Myocyte (in vitro differentiated cells): ENCODE measurements around the gene ACTR10. TPM values are rescaled to one million over a fixed set of nuclear protein-coding genes. Genes with fewer than 3 reads are reported as not detected.
"Not testable (repeated sequence)": the region's sequence is repeated elsewhere in the genome, so short reads cannot be mapped to it uniquely, and the experiment has no call there.

Source experiments
- DNase-seq: peaks from one replicate; pipeline ENCODE4 v3.0.0-alpha.2; 2012; ENCODE audit warnings: low read depth
- total RNA-seq: library from RNA; depleted of rRNA; stranded (reverse); fragments of >200 nt; gene quantifications from 2 replicates; pipeline ENCODE4 v1.2.3, GENCODE V29; 2014

ACTR10 gene
- total RNA-seq, 1 donor from 2014 or later = 100 TPM

DNA sequence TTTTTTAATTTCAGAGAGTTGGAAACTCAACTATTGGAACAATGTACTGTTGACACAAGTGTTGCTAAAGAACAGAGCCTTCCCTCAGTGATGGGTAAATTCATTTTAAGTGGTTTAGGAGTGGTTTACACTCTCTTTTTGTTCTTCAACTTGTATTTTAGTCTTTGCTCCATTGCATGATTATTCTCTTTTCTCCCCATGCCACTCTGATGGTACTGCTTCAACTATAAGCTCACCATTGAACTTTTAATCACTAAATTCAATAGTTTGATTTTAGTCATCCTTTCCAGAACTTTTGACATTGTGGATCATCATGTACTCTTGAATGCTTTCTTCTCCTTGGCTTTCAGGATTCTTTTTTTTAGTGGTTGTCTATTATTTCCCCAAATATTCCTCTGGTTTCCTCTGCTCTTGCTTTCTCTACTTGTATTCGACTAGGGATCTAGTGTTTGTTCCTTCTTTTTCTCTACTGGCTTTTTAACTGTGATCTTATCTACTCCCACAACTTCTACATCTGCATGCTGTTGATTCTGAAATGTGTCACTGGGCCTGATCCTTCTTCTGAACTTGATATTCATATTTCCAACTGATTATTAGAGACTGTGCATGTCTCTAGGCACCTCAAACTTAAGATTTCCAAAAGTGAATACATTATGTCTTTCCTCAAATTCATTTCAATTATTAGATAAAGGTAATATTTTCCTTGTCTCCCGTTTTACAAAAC is 15.4 kb downstream of the ACTR10 start:
- no peak for DNase-seq

- DNase-seq = peak; percentile 28
These were observed 16.6 kb downstream of the ACTR10 start for GRCh38 chr14:58216544-58216943.

GRCh38 chr14:58227096-58227819 is 27.3 kb downstream of the ACTR10 start:
- peak; percentile 22 for DNase-seq

- peak; percentile 18 for DNase-seq
These were observed 38.6 kb downstream of the ACTR10 start for GRCh38 chr14:58238252-58239243.

DNA sequence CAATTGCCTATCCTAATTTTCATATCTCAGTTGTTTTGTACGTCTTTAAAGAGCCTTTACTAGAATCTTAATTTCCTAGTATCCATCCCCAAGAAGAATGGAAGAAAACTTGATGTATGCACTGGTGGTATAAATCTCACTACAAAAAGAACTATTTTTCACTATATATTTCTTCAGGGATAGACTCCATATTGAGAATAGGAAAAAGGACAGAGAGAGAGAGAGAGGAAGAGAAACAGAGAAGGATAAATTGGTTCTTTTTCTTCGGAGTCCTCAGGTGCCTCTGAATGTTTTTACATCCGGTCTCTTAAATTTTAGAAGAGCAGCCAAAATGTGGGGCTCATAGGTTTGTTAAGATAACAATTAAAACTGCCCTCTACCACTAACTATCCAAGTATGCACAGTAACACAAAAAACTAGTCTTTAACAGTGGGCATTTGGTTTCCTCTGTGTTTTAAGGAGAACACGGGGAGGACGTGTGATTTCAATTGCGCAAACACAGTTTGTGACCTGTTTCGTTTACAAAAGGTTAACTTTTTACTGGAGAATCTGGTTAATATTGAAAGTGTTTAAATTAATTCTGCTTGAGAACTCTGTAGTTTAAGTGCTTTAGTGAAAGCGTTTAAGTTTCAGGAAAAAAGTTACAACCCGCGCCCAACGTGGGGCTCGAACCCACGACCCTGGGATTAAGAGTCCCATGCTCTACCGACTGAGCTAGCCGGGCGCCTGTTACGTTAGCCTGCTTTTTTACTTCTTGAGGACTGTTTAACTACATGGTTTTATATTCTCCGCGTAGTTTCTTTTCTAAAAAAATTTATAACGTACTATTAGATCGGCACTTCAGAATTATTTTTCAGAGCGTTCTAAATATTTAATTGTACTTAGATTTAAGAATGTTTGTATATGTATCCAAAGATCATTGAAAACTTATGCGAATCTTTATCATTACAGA is 39.6 kb downstream of the ACTR10 start:
- DNase-seq = peak; percentile 66

GRCh38 chr14:58243790-58244555 is 44.0 kb downstream of the ACTR10 start:
- peak; percentile 47 for DNase-seq

DNA sequence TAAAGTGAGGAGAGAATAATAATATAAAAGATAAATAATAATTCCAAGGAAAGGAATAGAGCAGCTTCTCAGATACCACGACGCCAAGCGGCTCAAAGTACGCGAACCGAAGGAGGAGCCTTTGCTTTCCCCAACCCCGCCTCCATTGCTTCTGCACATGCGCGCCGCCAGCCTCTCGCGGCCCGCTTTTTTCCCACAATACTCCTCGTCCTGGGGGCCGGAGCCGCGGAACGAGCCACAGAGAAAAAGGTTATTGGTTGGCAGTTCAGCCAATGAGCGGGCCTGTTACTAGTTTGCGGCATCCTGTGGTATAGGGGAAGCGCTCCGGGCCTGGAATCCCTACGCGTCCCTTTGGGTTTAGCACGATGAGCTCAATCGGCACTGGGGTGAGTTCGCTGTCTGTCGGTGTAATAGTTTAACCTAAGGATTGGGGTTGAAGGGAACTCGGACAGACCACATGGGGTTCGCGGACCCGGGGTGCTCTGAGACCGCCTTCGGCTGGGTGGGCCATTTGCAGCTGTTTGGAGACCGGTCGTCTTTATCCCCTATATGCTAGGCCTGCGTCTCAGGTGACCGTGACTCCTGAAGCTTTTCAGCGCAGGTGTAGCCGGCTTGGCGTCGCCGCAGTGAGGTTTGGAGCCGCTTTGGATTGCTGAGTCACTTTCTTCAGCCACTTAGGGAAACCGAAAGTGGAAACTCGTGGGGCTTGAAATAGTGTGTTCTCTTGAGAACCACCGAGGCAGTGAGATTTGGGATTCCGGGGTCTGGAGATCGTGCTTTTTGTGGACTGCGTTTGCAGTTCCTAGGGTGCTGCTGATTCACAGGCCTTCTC is 44.8 kb downstream of the ACTR10 start, which contains the start of gene PSMA3:
TSS of gene PSMA3 (plus strand) at position 288 of the 832 bp plus-strand sequence. CDS start at position 366, 78 bp downstream.
- peak; percentile 98 for DNase-seq

- no peak for DNase-seq
These were observed 45.6 kb downstream of the ACTR10 start for GRCh38 chr14:58245562-58245961.

DNA sequence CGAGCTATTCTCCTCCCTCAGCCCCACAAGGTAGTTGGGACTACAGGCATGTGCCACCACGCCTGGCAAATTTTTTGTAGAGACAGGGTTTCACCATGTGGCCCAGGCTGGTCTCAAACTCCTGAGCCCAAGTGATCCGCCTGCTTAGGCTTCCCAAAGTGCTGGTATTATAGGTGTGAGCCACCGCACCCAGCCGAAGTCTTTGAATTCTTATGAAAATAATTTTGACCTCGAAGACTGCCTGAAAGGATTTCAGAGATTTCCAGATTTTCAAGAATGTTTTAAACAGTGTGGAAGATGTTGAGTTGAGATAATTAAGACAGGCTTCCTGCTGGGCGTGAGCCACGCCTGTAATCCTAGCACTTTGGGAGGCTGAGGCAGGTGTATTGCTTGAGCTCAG is 49.7 kb downstream of the ACTR10 start:
- DNase-seq = no peak

DNA sequence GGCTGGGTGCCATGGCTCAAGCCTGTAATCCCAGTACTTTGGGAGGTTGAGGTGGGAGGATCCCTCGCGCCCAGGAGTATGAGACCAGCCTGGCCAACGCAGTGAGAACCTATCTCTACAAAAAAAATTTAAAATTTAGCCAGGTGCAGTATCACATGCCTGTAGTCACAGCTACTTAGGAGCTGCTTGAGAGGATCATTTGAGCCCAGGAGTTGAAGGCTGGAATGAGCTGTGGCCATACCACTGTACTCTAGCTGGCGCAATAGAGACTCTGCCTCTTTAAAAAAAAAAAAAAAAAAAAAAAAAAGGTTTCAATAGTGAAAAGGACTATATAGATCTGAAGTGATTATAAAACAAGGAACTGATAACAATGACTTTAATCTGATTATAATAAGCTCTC is 58.2 kb downstream of the ACTR10 start:
- no peak for DNase-seq

- not testable (repeated sequence) for DNase-seq
These were observed 62.1 kb downstream of the ACTR10 start for GRCh38 chr14:58262005-58262404.

GRCh38 chr14:58265401-58265800 is 65.5 kb downstream of the ACTR10 start:
- no peak for DNase-seq

DNA sequence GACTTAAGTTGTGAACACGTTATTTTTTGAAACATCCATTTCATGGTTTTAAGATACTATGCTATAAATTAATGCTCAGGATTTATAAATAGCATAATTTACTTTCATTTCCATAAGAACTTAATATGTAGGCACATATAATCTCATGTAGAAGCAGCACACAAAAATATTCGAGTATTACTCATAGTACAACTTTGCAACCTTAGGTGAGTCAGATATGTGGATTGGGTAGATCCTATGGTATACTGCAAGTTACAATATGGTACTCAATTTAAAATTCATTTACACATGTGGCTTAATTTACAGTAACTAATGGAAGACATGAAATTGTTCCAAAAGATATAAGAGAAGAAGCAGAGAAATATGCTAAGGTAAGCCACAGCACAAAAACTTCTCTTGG is 70.7 kb downstream of the ACTR10 start:
- DNase-seq = no peak

GRCh38 chr14:58272588-58273372 is 72.8 kb downstream of the ACTR10 start:
- peak; percentile 13 for DNase-seq

DNA sequence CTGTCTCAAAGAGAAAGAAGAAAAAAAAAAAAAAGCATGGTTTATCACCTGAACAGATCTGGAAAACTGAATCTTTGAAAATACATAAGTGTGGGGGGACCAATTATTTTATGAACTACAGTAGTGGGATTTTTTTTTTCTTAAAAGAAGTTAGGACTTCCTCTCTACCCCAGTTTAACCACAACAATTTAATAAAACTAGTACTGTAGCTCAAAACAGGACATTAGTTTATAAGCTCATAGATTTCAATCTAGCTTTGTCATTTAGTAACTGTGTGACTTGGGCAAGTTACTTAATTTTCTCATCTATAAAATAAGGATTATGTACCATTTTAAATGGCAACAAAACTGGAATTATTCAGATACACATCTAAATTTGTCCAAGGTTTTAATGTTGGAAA is 74.9 kb downstream of the ACTR10 start:
- DNase-seq = no peak

DNA sequence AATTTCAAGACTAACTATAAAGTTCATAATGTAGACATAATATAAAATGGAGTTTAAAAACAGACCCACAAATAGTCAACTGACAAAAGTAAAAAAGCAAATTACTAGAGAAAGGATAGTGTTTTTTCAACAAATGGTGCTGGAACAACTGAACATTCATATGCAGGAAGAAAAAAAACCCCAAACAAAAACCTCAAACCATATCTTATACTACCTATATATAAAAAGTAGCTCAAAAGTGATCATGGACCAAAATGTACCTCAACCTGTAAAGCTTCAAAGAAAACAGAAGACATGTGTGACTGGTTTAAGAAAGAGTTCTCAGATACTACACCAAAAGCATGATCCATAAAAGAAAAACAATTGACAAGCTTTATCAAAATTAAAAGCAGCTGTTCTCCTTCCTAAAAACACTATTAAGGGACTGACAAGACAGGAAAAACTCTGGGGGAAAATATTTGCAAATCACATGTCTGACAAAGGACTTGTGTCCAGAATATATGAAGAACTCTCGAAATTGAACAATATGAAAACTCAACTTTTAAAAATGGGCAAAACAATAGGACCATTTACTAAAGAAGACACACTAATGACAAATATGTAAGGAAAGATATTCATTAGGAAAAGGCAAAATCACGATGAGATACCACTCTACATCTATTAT is 75.7 kb downstream of the ACTR10 start:
- no peak for DNase-seq

DNA sequence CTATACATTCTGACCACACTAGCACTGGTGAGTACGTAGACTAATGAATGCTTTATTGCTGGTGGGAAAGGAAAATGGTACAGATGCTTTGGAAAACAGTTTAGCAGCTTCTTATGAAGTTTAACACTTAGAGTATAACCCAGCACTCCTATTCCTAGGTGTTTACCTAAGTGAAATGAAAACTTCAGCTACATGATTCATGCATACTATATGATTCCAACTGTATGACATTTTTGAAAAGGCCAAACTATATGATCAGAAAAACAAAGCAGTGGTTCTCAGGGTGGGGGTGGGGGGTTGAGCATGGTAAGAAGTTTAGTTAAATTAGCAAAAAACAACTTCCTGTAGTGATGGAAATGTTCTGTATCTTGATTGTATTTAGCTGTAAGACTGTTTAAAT is 76.3 kb downstream of the ACTR10 start:
- no peak for DNase-seq
